ENCODE measurements around the gene CAPRIN1.

Gene CAPRIN1

DNA sequence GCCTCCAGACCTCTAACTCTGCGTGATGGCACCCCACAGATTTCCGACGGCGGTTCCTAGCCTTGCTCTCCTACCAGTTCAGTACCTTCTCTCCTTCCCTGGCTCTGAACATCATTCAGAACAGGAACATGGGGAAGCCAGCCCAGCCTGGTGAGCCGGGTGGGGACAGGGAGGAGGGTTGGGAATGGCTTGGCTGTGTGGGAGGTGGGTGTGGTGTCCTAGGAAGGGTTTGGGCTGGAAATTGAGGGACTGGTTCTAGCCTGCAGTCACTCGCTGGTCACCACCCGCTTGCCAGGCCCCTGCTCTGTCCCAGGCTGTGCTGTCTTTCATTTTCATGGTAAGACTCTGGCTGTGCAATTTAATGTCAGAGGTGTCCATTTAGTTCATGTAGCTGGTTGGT, 87.8 kb downstream of the CAPRIN1 start:
- DNase-seq (ENCODE audit: low spot score in 2 of 2) (no peak), ATAC-seq (no peak)
- Mint-ChIP-seq H3K4me3 (no peak overlapping the region), H3K36me3 (peaks cover 96% of the 10 kb centered on the region), H3K27ac (peak overlapping the region; percentile 32), H3K9me3 (no peaks in the 10 kb centered on the region), H3K4me1 (peaks cover 14% of the 10 kb centered on the region)

DNA sequence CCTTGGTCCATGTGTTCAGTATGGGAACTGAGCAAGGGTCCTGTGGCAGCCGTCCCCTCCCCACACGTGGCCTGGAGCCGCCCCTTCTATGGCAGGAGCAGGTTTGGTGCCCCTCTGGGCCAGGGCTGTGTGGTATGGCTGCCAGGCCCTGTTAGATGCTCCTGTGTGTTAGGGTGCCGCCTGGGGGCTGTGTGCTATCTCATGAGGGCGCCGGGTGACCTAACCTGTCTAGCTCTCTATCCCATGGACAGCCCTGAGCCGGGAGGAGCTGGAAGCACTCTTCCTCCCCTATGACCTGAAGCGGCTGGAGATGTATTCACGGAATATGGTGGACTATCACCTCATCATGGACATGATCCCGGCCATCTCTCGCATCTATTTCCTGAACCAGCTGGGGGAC, 88.6 kb downstream of the CAPRIN1 start:
- DNase-seq (ENCODE audit: low spot score in 2 of 2) (no peak), ATAC-seq (no peak)
- peaks cover 96% of the 10 kb centered on the region for H3K36me3 Mint-ChIP-seq
- H3K9me3 Mint-ChIP-seq = no peaks in the 10 kb centered on the region
- H3K4me1 Mint-ChIP-seq = peaks cover 14% of the 10 kb centered on the region
- H3K4me3 Mint-ChIP-seq = no peak overlapping the region
- H3K27ac Mint-ChIP-seq = no peak overlapping the region

DNA sequence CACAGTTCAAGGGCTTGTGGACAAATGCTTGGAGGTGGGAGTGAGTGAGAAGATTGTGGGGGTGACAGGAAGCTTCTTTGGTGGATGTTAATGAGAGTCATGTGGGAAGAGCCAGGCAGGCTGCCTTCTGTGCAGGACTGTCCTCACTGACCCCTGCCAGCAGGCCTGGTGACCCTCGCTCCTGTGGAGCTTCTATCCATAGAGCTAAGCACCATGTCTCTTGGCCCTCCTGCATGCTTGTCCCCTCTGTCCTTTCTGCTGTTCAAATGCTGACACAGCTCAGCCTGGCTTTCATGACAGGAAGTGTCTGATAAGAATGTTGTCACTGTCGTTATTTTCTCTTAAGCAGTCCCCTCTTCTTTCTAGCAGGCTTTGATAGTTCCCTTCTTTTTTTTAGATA, 91.5 kb downstream of the CAPRIN1 start:
- no peak for ATAC-seq
- H3K9me3 Mint-ChIP-seq = no peaks in the 10 kb centered on the region
- peak overlapping the region; percentile 45 for H3K27ac Mint-ChIP-seq
- H3K36me3 Mint-ChIP-seq = peaks cover 96% of the 10 kb centered on the region
- DNase-seq (ENCODE audit: low spot score in 2 of 2) = no peak
- no peak overlapping the region for H3K4me3 Mint-ChIP-seq
- peaks cover 8% of the 10 kb centered on the region for H3K4me1 Mint-ChIP-seq

DNA sequence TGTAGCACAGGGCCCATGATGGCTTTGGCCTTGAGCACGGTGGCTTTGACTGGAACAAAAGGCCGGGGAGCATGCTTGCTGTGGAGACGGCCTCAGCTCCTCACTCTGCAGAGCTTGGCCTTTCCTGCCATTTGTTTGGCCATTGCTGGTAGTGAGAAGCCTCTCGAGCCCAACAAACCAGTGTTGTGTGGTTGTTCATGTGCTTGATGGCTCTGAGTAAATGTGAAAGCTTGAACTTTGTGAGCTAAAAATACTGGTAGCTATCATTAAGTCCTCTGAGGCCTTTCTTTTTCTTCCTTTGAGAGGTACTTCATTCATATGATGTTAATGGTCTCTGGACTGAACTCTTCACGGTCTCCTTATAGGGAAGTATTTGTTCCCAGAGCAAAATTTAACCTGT, 93.5 kb downstream of the CAPRIN1 start:
- ATAC-seq (no peak), DNase-seq (ENCODE audit: low spot score in 2 of 2) (no peak)
- H3K9me3 Mint-ChIP-seq = no peaks in the 10 kb centered on the region
- H3K4me1 Mint-ChIP-seq = no peaks in the 10 kb centered on the region
- H3K27ac Mint-ChIP-seq = peak overlapping the region; percentile 10
- H3K36me3 Mint-ChIP-seq = peaks cover 96% of the 10 kb centered on the region
- H3K4me3 Mint-ChIP-seq = no peak overlapping the region

DNA sequence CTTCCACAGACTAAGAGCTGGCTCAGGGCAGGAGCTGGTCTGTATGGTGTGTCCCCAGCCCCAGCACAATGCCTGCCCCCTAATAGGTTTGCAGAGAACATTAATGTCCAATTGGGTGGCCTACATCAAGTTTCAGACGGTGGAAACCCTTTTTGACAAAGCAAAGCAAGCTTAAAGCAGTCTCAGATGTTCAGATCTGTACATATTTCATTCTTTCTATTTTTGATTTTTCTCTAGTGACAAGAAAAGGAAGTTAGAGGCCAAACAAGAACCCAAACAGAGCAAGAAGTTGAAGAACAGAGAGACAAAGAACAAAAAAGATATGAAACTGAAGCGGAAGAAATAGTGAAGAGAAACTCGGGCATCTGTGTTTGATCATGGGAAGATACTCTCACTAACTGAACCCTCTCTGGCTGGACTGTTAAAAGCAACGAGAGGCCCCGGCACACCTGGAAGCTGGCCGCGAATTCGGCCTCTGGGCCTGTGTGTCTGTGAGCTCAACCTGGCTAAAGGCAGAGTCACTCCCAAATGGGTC, 94.4 kb downstream of the CAPRIN1 start:
- no peaks in the 10 kb centered on the region for H3K4me1 Mint-ChIP-seq
- H3K9me3 Mint-ChIP-seq = no peaks in the 10 kb centered on the region
- peaks cover 89% of the 10 kb centered on the region for H3K36me3 Mint-ChIP-seq
- DNase-seq (ENCODE audit: low spot score in 2 of 2) (no peak), ATAC-seq (no peak)
- H3K4me3 Mint-ChIP-seq = no peak overlapping the region
- H3K27ac Mint-ChIP-seq = peak overlapping the region; percentile 10

DNA sequence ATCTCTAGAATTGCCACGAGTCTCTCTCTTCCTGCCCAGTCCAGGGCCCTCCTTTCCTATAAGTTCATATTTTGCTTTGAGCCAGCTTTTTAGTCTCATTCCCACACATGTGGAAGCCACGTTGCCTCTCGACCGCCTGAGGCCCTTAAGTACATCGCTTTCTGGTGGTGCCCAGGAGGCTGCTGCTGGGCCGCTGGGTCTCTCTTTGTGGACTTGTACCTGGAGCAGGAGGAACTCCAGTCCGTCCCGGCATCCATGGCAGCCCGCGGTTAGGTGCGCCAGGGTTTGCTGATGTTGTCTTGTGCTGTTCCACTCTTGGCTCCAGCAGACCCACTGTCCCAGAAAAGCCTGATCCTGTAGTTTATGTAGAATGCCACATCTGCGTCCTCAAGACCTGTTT, 94.9 kb downstream of the CAPRIN1 start:
- Mint-ChIP-seq H3K4me1 (no peaks in the 10 kb centered on the region), H3K4me3 (no peak overlapping the region), H3K9me3 (no peaks in the 10 kb centered on the region), H3K36me3 (peaks cover 86% of the 10 kb centered on the region), H3K27ac (no peak overlapping the region)
- no peak for ATAC-seq
- no peak for DNase-seq (ENCODE audit: low spot score in 2 of 2)

DNA sequence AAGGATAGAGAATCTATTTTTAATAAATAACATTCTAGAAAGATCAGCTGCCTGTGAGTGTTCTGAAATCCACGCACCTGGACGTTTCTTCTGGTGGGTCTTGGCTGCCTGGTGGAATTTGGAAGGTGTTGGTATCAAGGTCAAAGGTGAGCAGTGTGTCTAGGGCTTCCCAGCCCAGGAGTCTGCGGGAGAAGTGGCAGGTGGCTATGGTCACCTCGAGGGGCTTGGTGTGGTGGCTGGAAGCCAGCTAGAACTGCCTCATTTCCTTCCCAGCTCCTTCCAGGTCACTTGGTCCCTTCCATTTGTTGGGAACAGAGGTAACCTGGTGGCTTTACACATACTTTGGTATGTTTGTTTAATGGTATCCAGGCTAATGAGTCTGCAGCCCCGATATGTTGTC, 95.3 kb downstream of the CAPRIN1 start:
- no peak overlapping the region for H3K4me3 Mint-ChIP-seq

DNA sequence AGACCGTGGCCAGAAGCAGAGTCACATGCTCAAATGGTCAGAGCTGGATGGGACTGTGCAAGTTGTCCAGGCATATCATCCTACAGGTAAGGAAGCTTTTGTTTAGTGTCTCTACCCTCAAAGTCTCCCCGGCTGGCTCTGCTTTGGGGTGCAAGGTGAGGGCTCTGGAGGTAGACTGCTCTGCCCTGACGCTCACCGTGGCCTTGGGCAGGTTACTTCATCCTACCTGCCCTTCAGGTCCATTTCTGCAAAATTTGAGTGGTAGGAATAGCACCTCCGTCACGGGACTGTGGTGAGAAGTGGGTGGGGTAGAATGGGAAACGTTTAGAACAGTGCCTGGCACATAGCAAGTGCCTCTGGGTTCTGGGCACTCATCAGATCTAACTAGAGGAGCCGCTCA, 96.0 kb downstream of the CAPRIN1 start:
- DNase-seq (ENCODE audit: low spot score in 2 of 2) (no peak), ATAC-seq (no peak)
- H3K36me3 Mint-ChIP-seq = peaks cover 76% of the 10 kb centered on the region
- H3K4me3 Mint-ChIP-seq = no peak overlapping the region
- H3K27ac Mint-ChIP-seq = no peak overlapping the region
- no peaks in the 10 kb centered on the region for H3K4me1 Mint-ChIP-seq
- H3K9me3 Mint-ChIP-seq = no peaks in the 10 kb centered on the region

More for the DNA sequence above, 95.3 kb downstream of the CAPRIN1 start:
- no peak for ATAC-seq
- H3K9me3 Mint-ChIP-seq = no peaks in the 10 kb centered on the region
- H3K36me3 Mint-ChIP-seq = peaks cover 82% of the 10 kb centered on the region
- no peaks in the 10 kb centered on the region for H3K4me1 Mint-ChIP-seq
- no peak for DNase-seq (ENCODE audit: low spot score in 2 of 2)
- H3K27ac Mint-ChIP-seq = no peak overlapping the region

DNA sequence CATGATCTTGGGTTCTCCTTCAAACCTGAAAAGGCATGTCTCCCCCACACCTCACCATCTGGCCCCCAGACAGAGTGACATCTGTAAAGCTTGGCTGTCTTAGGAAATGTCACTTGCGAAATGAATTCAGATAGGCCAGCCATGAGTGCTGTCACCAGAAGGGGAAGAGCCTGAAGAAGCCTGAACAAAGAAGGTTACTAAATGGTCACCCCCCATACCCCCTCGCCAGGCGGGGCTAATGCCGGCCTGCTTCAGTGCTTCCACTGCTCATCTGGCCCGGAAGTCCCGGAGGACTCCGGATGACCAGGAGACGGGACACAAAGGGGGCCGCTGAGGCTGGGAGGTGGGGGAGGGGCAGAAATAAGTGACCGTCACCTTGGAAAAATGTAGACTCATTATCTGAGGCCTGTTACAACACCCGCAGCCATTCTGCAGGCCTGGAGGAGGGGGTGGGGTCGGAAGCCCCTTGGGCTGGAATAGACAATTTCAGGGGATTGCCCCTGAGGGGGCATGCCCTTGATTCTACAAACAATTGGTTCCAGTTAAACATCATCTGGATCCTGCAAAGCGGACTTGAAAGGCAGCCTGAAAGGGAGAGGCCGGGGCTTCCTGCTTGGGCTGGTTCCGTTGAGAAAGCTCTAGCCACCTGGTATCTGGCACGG, 97.1 kb downstream of the CAPRIN1 start:
- Mint-ChIP-seq H3K4me1 (no peaks in the 10 kb centered on the region), H3K36me3 (peaks cover 71% of the 10 kb centered on the region), H3K4me3 (no peak overlapping the region), H3K27ac (no peak overlapping the region), H3K9me3 (no peaks in the 10 kb centered on the region)
- no peak for DNase-seq (ENCODE audit: low spot score in 2 of 2)
- no peak for ATAC-seq

DNA sequence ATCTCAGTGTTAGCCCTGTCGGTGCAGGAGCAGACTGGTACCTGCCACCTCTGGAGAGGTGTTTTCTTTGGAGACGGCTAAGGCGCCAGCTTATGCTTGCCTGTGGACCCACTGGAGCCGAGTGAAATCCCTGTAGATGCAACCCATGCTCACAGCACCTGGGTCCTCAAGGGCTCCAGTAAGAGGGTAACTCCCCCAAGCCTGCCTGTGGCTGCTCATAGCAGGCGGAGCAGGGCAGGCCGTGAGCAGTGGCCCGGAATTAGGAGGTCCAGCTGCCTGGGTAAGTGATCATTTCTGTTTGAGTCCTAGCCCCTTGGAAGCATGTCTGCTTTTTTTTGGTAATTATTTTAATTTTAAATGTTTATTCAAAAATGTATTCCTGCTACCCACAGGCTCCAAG, 97.7 kb downstream of the CAPRIN1 start:
- H3K9me3 Mint-ChIP-seq = no peaks in the 10 kb centered on the region
- ATAC-seq (no peak), DNase-seq (ENCODE audit: low spot score in 2 of 2) (no peak)
- peaks cover 65% of the 10 kb centered on the region for H3K36me3 Mint-ChIP-seq
- no peak overlapping the region for H3K27ac Mint-ChIP-seq
- no peak overlapping the region for H3K4me3 Mint-ChIP-seq
- no peaks in the 10 kb centered on the region for H3K4me1 Mint-ChIP-seq

DNA sequence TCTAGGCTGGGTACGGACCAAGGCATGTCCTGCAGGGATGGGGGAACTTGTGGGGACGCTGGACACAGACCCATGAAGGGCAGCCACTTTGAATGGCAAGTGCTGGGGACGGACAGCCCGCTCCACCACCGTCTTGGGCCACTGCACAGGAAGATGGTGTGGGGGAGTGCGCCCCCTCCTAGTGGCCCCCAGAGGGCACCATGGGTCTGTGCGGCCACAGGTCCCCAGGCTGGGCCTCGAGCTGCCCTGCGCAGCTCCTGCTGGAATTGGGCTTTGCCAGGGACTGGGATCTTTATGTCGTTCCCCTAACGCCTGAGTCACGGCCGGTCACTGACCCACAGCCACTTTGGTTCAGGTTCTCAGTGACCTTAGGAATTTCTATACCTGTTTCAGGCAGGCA, 98.3 kb downstream of the CAPRIN1 start:
- no peaks in the 10 kb centered on the region for H3K9me3 Mint-ChIP-seq
- H3K4me1 Mint-ChIP-seq = no peaks in the 10 kb centered on the region
- H3K27ac Mint-ChIP-seq = no peak overlapping the region
- DNase-seq (ENCODE audit: low spot score in 2 of 2) (no peak), ATAC-seq (peak; percentile 39)
- H3K4me3 Mint-ChIP-seq = no peak overlapping the region
- H3K36me3 Mint-ChIP-seq = peaks cover 60% of the 10 kb centered on the region

DNA sequence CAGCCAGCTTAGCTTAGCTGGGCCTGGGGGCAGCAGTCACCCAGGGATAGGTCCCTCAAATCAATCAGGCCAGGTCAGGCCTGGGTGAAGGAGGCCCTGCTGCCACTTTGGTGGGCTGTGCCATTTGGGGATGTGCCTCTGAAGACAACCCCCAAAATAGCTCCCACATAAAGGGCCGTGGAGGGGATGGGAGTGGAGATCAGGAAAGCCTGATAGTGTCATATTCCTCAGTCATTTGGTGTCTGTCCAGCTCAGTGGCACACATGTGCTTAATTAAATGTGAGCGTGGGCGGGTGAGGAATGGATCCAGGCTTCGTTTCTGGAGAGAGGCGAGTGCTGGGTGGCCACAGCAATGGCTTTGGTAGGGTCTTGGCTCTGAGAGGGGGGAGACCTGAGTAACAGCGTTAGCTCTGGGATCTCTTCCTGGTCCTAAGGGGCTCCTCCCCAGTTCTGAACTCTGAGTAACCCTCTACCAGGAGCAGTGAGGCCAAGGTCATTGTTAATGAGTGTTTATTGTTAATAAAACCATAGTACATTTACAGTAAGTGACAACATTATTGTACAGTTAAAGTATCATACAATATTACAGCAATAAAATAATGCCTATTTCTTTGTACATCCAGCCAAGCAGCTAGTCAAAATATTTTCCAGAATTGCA, 99.1 kb downstream of the CAPRIN1 start:
- H3K9me3 Mint-ChIP-seq = no peaks in the 10 kb centered on the region
- DNase-seq (ENCODE audit: low spot score in 2 of 2) = no peak
- ATAC-seq = no peak
- no peak overlapping the region for H3K4me3 Mint-ChIP-seq
- H3K36me3 Mint-ChIP-seq = peaks cover 51% of the 10 kb centered on the region
- no peaks in the 10 kb centered on the region for H3K4me1 Mint-ChIP-seq
- H3K27ac Mint-ChIP-seq = no peak overlapping the region
